Calu3 (cell line): ENCODE measurements around the gene USH1G. TPM values are rescaled to one million over a fixed set of nuclear protein-coding genes. Genes with fewer than 3 reads are reported as not detected.

Experiments
- BruUV-seq: library from RNA; stranded (reverse); fragments of 400-500 nt; replicated peaks from 2 replicates; lab custom pipeline; 2021; lab: Mats Ljungman, UMichigan
- CTCF ChIA-PET: fragments of 300-600 bp; sonication (Branson Sonifier 250); formaldehyde crosslinking; loops from one replicate; lab custom pipeline; 2022; ENCODE audit warnings: antibody characterized with exemption; lab: Charles Lee
- DNase-seq: peaks from one replicate; pipeline ENCODE4 v3.0.0; 2022
- H3K27ac Mint-ChIP-seq: one replicate; pipeline ENCODE4 v1.8.0; 2022; ENCODE audit warnings: mixed read lengths; ENCODE audit not compliant: unreplicated experiment
- H3K27me3 Mint-ChIP-seq: one replicate; pipeline ENCODE4 v1.8.0; 2022; ENCODE audit warnings: mixed read lengths; ENCODE audit not compliant: unreplicated experiment
- H3K36me3 Mint-ChIP-seq: one replicate; pipeline ENCODE4 v1.8.0; 2022; ENCODE audit warnings: mild to moderate bottlenecking, moderate library complexity, mixed read lengths; ENCODE audit not compliant: insufficient read depth, unreplicated experiment
- H3K4me1 Mint-ChIP-seq: one replicate; pipeline ENCODE4 v1.8.0; 2022; ENCODE audit warnings: mild to moderate bottlenecking, low read depth, mixed read lengths; ENCODE audit not compliant: unreplicated experiment
- H3K4me3 Mint-ChIP-seq: one replicate; pipeline ENCODE4 v1.8.0; 2022; ENCODE audit warnings: mild to moderate bottlenecking, low read depth, moderate library complexity, mixed read lengths; ENCODE audit not compliant: unreplicated experiment
- H3K9me3 Mint-ChIP-seq: one replicate; pipeline ENCODE4 v1.8.0; 2022; ENCODE audit warnings: low read depth, mixed read lengths; ENCODE audit not compliant: unreplicated experiment
- intact Hi-C: fragments of 100-400 bp; cut with micrococcal nuclease; formaldehyde crosslinking; loops from one replicate; pipeline ENCODE4 v1.10.0; 2022; ENCODE audit not compliant: unreplicated experiment
- total RNA-seq: library from RNA; stranded (reverse); gene quantifications from 2 replicates; pipeline ENCODE4 v1.2.3, GENCODE V29; 2022
- TF ChIP-seq, protein P1 (sequence below): fragments of 200-600 bp; IDR thresholded peaks from one replicate; pipeline ENCODE4 v1.8.0; 2022; ENCODE audit warnings: antibody characterized with exemption; ENCODE audit not compliant: unreplicated experiment

USH1G gene
- total RNA-seq, 1 experiment from 2014 or later = not detected

GRCh38 chr17:74935048-74935447 lies 12.0 kb upstream of the USH1G start:
- intact Hi-C loops = no loop called here
- no TSS peak for BruUV-seq
- no peak overlapping the region for H3K4me3 Mint-ChIP-seq
- H3K36me3 Mint-ChIP-seq = no peaks in the 10 kb centered on the region
- H3K9me3 Mint-ChIP-seq = no peaks in the 10 kb centered on the region
- no peak overlapping the region for H3K27ac Mint-ChIP-seq
- DNase-seq = no peak
- H3K27me3 Mint-ChIP-seq = peaks cover 90% of the 10 kb centered on the region
- no peaks in the 10 kb centered on the region for H3K4me1 Mint-ChIP-seq
- TF ChIP-seq, protein P1, sequence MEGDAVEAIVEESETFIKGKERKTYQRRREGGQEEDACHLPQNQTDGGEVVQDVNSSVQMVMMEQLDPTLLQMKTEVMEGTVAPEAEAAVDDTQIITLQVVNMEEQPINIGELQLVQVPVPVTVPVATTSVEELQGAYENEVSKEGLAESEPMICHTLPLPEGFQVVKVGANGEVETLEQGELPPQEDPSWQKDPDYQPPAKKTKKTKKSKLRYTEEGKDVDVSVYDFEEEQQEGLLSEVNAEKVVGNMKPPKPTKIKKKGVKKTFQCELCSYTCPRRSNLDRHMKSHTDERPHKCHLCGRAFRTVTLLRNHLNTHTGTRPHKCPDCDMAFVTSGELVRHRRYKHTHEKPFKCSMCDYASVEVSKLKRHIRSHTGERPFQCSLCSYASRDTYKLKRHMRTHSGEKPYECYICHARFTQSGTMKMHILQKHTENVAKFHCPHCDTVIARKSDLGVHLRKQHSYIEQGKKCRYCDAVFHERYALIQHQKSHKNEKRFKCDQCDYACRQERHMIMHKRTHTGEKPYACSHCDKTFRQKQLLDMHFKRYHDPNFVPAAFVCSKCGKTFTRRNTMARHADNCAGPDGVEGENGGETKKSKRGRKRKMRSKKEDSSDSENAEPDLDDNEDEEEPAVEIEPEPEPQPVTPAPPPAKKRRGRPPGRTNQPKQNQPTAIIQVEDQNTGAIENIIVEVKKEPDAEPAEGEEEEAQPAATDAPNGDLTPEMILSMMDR = no peak
- CTCF ChIA-PET = no interaction called here

- Mint-ChIP-seq H3K36me3 (no peaks in the 10 kb centered on the region), H3K9me3 (no peaks in the 10 kb centered on the region), H3K4me3 (no peak overlapping the region), H3K27me3 (peaks cover 90% of the 10 kb centered on the region), H3K4me1 (peaks cover 9% of the 10 kb centered on the region), H3K27ac (no peak overlapping the region)
- no peak for DNase-seq
- CTCF ChIA-PET = no interaction called here
- BruUV-seq = no TSS peak
- intact Hi-C loops = no loop called here
- TF ChIP-seq, protein P1 = no peak
These were observed 7.5 kb upstream of the USH1G start for GRCh38 chr17:74930535-74931036.

DNA sequence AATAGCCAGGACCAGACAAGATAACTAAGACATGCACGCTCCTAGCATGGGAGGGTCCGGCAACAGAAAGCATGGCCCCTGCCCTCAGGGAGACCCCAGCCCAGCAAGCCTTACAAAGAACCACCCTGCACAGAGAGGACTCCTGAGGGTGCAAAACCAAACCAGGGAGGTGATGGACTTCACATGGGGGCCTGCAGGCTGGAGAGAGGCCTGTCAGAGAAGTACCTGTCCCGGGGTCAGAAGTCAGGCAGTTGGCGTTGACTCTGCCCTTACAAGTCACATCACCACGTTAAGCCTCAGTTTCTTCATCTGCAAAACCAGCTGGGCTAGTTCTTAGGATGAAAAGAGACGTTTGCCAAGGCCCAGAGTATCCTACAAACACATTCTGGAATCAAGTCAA lies 5.7 kb upstream of the USH1G start:
- H3K27ac Mint-ChIP-seq = no peak overlapping the region
- H3K27me3 Mint-ChIP-seq = peaks cover 92% of the 10 kb centered on the region
- H3K4me1 Mint-ChIP-seq = peaks cover 9% of the 10 kb centered on the region
- H3K4me3 Mint-ChIP-seq = no peak overlapping the region
- H3K9me3 Mint-ChIP-seq = no peaks in the 10 kb centered on the region
- CTCF ChIA-PET = no interaction called here
- no TSS peak for BruUV-seq
- TF ChIP-seq, protein P1 = no peak
- intact Hi-C loops = no loop called here
- no peak for DNase-seq
- H3K36me3 Mint-ChIP-seq = peaks cover 3% of the 10 kb centered on the region

GRCh38 chr17:74925242-74925641 lies 2.2 kb upstream of the USH1G start:
- intact Hi-C loops = no loop called here
- no TSS peak for BruUV-seq
- Mint-ChIP-seq H3K4me3 (no peak overlapping the region), H3K4me1 (peaks cover 9% of the 10 kb centered on the region), H3K9me3 (no peaks in the 10 kb centered on the region), H3K36me3 (peaks cover 3% of the 10 kb centered on the region), H3K27ac (no peak overlapping the region), H3K27me3 (peaks cover 94% of the 10 kb centered on the region)
- DNase-seq = no peak
- CTCF ChIA-PET = interaction anchor here (1.0 to 1.3 kb wide), 3 partner anchors 8 to 36 kb away, joined by 3 read pairs; no protein-coding TSS in a partner anchor
- TF ChIP-seq, protein P1 = no peak
